Natural killer cell (primary cell): Measurements from ENCODE around the gene AOC2. TPM values are rescaled to one million over a fixed set of nuclear protein-coding genes. Genes with fewer than 3 reads are reported as not detected.

Experiments
- ATAC-seq, 3 donors: fragments of 150-1000 bp in 2 of 3; fragments of 200-7000 bp in 1 of 3; cut with Tn5 transposase; 1 replicate in 1 of 3; 2 replicates in 2 of 3; pipeline ENCODE4 v1.10.0; 2021; ENCODE audit warnings: mild to moderate bottlenecking in 2 of 3, moderate library complexity in 2 of 3
- DNase-seq, 2 donors: peaks; one replicate each; pipeline versions ENCODE4 v3.0.0 to v3.0.0-alpha.2; 2013 to 2021; ENCODE audit warnings: mixed read lengths in 1 of 2
- H3K27ac ChIP-seq: one replicate; pipeline ENCODE4 v1.5.1; 2013; ENCODE audit warnings: mild to moderate bottlenecking, low read length
- H3K27me3 ChIP-seq: one replicate; pipeline ENCODE4 v1.6.1; 2013; ENCODE audit warnings: low read length; ENCODE audit not compliant: control insufficient read depth, insufficient read depth
- H3K36me3 ChIP-seq: one replicate; pipeline ENCODE4 v1.6.1; 2013; ENCODE audit warnings: low read length; ENCODE audit not compliant: control insufficient read depth, insufficient read depth
- H3K4me1 ChIP-seq: one replicate; pipeline ENCODE4 v1.6.1; 2013; ENCODE audit warnings: low read length; ENCODE audit not compliant: control insufficient read depth, insufficient read depth
- H3K4me3 ChIP-seq: one replicate; pipeline ENCODE4 v1.5.1; 2013; ENCODE audit warnings: low read length
- H3K9me3 ChIP-seq: one replicate; pipeline ENCODE4 v1.6.1; 2013; ENCODE audit warnings: low read length; ENCODE audit not compliant: control insufficient read depth, insufficient read depth
- H3K27ac Mint-ChIP-seq, 2 donors: one replicate each; pipeline ENCODE4 v1.8.0; 2022; ENCODE audit warnings: mild to moderate bottlenecking in 2 of 2, mixed read lengths in 2 of 2, moderate library complexity in 1 of 2
- H3K27me3 Mint-ChIP-seq, 2 donors: one replicate each; pipeline ENCODE4 v1.8.0; 2022; ENCODE audit warnings: low read depth in 2 of 2, mixed read lengths in 2 of 2
- H3K36me3 Mint-ChIP-seq: one replicate; pipeline ENCODE4 v1.8.0; 2022; ENCODE audit warnings: mixed read lengths
- H3K4me1 Mint-ChIP-seq, 2 donors: one replicate each; pipeline ENCODE4 v1.8.0; 2022; ENCODE audit warnings: mixed read lengths in 2 of 2
- H3K4me3 Mint-ChIP-seq: one replicate; pipeline ENCODE4 v1.8.0; 2022; ENCODE audit warnings: mild to moderate bottlenecking, moderate library complexity, mixed read lengths
- H3K9me3 Mint-ChIP-seq, 2 donors: one replicate each; pipeline ENCODE4 v1.8.0; 2022; ENCODE audit warnings: mixed read lengths in 2 of 2
- CTCF ChIP-seq: fragments of 200-600 bp; IDR thresholded peaks from one replicate; pipeline ENCODE4 v1.8.0; 2022; ENCODE audit warnings: antibody characterized with exemption
- WGBS: methylation state at CpG from one replicate; pipeline ENCODE4 v1.1.7; 2013; ENCODE audit warnings: missing lambda C conversion rate; ENCODE audit not compliant: insufficient coverage; 5-methylcytosine and 5-hydroxymethylcytosine counted together
- intact Hi-C: fragments of 100-400 bp; cut with micrococcal nuclease; formaldehyde crosslinking; loops from one replicate; pipeline ENCODE4 v1.14.2; 2022
- total RNA-seq, 4 donors: library from RNA; stranded (reverse); fragments of 120-200 nt in 1 of 4; gene quantifications; one replicate each; pipeline versions ENCODE4 v1.2.3 to v1.2.4, GENCODE V29; 2013 to 2022

The AOC2 gene
- total RNA-seq, 3 donors from 2014 or later (not counting 1 experiment from before 2014, with no cell fraction given) = 3.0 to 3.9 (median 3.5) TPM

DNA sequence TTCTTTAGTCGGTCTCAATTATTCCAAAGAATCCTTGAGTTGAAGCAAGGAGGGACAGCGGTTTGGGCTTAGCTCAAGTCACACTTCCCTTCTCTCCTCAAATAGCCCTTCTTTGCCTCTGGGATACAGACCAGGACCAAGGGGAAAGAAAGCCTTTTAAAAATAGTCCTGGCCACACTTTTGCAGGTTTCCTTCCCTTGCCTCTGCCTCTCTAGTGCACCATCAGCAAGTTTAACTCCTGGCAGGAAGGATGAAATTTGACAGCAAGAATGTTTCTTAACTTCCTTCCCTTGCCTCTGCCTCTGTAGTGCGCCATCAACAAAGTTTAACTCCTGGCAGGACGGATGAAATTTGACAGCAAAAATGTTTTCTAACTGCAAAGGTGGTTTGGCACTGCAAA is 49.0 kb downstream of the AOC2 start:
- Histone ChIP-seq H3K9me3 (no peaks in the 10 kb centered on the region), H3K36me3 (no peaks in the 10 kb centered on the region), H3K27ac (no peak overlapping the region), H3K4me1 (no peaks in the 10 kb centered on the region), H3K4me3 (no peak overlapping the region), H3K27me3 (no peaks in the 10 kb centered on the region)
- ATAC-seq (no peak), DNase-seq (no peak)
- no peaks in the 10 kb centered on the region for H3K4me1 Mint-ChIP-seq
- H3K36me3 Mint-ChIP-seq = no peaks in the 10 kb centered on the region
- intact Hi-C loops = no loop called here
- no peak for TF ChIP-seq CTCF
- no peak overlapping the region for H3K4me3 Mint-ChIP-seq
- peaks cover 0 to 5% of the 10 kb centered on the region in 2 donors for H3K27me3 Mint-ChIP-seq
- H3K9me3 Mint-ChIP-seq = no peaks in the 10 kb centered on the region
- 12% methylated on average over 4 of the region's 4 CpGs for WGBS
- no peak overlapping the region for H3K27ac Mint-ChIP-seq

GRCh38 chr17:42894283-42895184 is 50.2 kb downstream of the AOC2 start:
- ATAC-seq (no peak), DNase-seq (no peak)
- WGBS = 85% methylated on average over 12 of the region's 12 CpGs
- Mint-ChIP-seq H3K4me1 (no peaks in the 10 kb centered on the region), H3K9me3 (no peaks in the 10 kb centered on the region), H3K27ac (no peak overlapping the region), H3K4me3 (no peak overlapping the region), H3K36me3 (no peaks in the 10 kb centered on the region), H3K27me3 (peaks cover 0 to 5% of the 10 kb centered on the region in 2 donors)
- no peaks in the 10 kb centered on the region for H3K36me3 ChIP-seq
- no peak for TF ChIP-seq CTCF
- H3K4me3 ChIP-seq = no peak overlapping the region
- no peaks in the 10 kb centered on the region for H3K4me1 ChIP-seq
- H3K27ac ChIP-seq = no peak overlapping the region
- no peaks in the 10 kb centered on the region for H3K9me3 ChIP-seq
- no peaks in the 10 kb centered on the region for H3K27me3 ChIP-seq
- intact Hi-C loops = no loop called here

DNA sequence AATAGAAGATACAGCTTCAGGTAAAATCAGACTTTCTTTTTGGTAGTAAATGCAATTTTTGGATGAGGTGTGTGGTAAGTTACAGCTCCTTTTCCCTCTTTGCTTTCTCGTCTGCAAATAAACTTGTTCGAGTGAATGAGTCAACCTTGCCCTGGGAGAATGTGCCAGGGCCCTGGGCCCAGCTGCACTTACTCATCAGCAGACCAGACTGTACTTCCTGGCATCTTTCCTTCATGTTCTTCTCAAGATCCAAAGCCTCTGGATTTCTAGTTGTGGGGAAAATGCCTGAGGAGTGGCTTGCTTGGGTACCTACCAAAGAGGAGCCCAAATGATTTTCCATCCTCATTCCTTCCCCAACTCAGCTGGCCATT is 50.8 kb downstream of the AOC2 start:
- WGBS = 46% methylated on average over 2 of the region's 2 CpGs
- ATAC-seq = no peak
- Histone ChIP-seq H3K4me3 (no peak overlapping the region), H3K9me3 (no peaks in the 10 kb centered on the region), H3K36me3 (no peaks in the 10 kb centered on the region), H3K4me1 (no peaks in the 10 kb centered on the region), H3K27me3 (no peaks in the 10 kb centered on the region), H3K27ac (no peak overlapping the region)
- DNase-seq = no peak
- intact Hi-C loops = no loop called here
- H3K4me3 Mint-ChIP-seq = no peak overlapping the region
- H3K36me3 Mint-ChIP-seq = no peaks in the 10 kb centered on the region
- no peaks in the 10 kb centered on the region for H3K9me3 Mint-ChIP-seq
- H3K4me1 Mint-ChIP-seq = no peaks in the 10 kb centered on the region
- H3K27ac Mint-ChIP-seq = no peak overlapping the region
- TF ChIP-seq CTCF = no peak
- peaks cover 0 to 5% of the 10 kb centered on the region in 2 donors for H3K27me3 Mint-ChIP-seq
